H7 (cell line): ENCODE results near the gene SIRT3. TPM values are rescaled to one million over a fixed set of nuclear protein-coding genes. Genes with fewer than 3 reads are reported as not detected.

Source experiments
- DNase-seq: peaks from one replicate; pipeline ENCODE4 v3.0.0; 2012
- H3K27me3 ChIP-seq: 2 replicates; pipeline ENCODE4 v1.6.0; 2011; ENCODE audit warnings: mild to moderate bottlenecking, low read length; ENCODE audit not compliant: control insufficient read depth, insufficient read depth
- H3K36me3 ChIP-seq: replicated peaks from 2 replicates; pipeline ENCODE4 v1.5.1; 2011; ENCODE audit warnings: low read length; ENCODE audit not compliant: control insufficient read depth, insufficient read depth
- H3K4me3 ChIP-seq: 2 replicates; pipeline ENCODE4 v1.5.1; 2011; ENCODE audit warnings: low read depth, mild to moderate bottlenecking, control low read depth, low read length, moderate library complexity; ENCODE audit not compliant: insufficient read depth
- total RNA-seq: library from RNA; depleted of rRNA; stranded (reverse); fragments of >200 nt; shearing (Covaris generic); gene quantifications from 2 replicates; pipeline ENCODE4 v1.2.3, GENCODE V29; 2014

SIRT3 gene
- total RNA-seq, 1 experiment from 2014 or later = 10.7 TPM

DNA sequence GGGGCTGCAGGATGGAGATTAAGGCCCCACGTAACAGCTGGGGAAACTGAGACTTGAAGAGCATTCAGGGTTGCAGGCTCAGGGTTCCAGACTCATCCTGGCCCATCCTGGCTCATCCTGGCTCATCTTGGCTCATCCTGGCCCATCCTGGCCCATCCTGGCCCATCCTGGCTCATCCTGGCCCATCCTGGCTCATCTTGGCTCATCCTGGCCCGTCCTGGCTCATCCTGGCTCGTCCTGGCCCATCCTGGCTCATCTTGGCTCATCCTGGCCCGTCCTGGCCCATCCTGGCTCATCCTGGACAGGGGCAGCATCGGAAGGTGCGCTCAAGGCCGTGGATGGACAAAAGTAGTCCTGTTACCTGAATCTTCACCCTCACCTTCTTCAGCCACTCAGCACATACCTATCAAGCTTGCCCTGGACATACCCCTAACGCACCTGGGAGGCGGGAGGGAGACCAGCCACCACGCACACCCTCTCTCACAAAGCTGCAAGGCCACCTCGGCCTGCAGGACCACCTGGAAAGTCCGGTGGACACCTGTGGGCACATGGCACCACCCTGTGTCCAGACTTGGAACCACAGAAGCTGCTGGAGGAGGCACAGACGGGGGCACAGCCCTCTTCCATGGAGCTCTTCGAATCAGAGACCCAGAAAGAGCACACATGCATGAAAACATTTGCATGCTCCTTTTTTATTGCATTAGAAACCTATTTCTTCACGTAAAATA lies 21.8 kb upstream of the SIRT3 start:
- no peaks in the 10 kb centered on the region for H3K27me3 ChIP-seq
- H3K4me3 ChIP-seq = no peak overlapping the region
- H3K36me3 ChIP-seq = peaks cover 3% of the 10 kb centered on the region
- DNase-seq = no peak

DNA sequence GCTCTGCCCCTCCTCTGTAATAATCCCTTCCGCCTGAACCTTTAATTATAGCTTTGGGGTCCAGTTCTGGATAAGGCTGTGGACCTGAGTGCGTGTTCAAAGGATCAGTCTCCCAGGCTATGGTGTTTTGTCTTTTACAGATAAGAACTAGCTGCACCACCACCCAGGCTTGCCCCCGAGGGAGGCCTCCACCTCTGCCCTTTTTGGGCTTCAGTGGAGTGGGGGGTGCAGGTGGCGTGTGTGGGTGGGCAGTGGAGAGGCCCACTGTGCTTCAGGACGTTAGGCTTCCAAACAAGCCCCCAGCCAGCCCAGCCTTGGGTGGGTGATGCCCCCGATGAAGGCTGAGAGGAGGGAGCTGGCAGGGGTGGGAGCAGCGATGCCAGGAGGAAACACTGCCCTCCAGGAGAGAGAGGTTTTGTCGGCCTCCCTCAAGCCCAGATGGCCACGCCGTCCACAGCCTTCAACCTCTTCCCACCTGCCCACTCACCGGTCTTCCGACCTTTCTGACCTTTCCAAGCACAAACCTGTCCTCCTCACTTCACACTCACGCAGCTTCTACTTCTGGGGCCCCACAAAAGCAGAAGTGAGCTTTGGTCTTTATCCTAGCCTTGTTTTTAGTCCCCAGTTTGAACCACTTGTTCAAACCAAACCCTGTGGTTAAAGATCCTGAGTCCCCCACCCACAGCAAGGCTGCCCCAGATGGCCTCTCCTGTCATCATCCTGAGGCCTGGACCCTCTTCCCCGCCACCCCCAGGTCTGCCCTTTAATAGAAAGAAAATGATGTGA lies 21.0 kb upstream of the SIRT3 start:
- no peaks in the 10 kb centered on the region for H3K27me3 ChIP-seq

DNA sequence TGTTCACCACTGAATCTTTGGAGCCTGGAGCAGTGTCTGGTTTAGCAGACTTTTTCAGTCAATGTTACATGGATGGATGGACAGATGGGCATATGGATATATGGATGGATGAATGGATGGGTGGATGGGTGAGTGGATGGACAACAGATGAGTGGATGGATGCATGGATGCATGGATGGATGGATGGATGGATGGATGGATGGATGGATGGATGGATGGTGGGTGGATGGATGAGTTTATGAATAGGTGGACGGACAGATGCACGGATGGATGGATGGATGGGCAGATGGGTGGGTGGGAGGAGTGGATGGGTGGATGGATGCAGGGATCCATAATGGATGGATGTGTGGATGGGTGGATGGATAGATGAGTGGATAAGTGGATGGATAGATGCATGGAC lies 19.7 kb upstream of the SIRT3 start:
- DNase-seq = no peak
- H3K27me3 ChIP-seq = no peaks in the 10 kb centered on the region
- peaks cover 14% of the 10 kb centered on the region for H3K36me3 ChIP-seq
- H3K4me3 ChIP-seq = no peak overlapping the region

More for the DNA sequence above, 21.0 kb upstream of the SIRT3 start:
- Histone ChIP-seq H3K36me3 (peaks cover 6% of the 10 kb centered on the region), H3K4me3 (no peak overlapping the region)
- no peak for DNase-seq

DNA sequence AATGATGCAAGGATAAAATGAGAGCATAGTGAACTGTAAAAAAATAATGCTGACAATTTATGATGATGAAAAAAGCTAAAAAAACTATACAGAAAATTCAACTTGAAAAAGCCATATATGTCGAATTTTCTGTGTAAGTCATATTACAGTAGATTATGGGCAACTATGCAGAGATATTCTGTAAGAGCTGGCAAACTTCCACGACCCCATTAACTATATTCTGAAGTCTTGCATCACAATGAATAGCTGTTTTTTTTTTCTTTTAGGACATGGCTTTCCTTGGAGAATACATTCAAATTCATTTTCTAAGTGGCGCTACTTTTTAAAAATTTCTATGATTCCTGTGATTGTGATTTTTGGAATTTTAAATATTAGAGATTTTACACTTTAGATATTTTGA lies 19.0 kb upstream of the SIRT3 start:
- peaks cover 14% of the 10 kb centered on the region for H3K36me3 ChIP-seq
- DNase-seq = no peak
- H3K27me3 ChIP-seq = no peaks in the 10 kb centered on the region
- no peak overlapping the region for H3K4me3 ChIP-seq

DNA sequence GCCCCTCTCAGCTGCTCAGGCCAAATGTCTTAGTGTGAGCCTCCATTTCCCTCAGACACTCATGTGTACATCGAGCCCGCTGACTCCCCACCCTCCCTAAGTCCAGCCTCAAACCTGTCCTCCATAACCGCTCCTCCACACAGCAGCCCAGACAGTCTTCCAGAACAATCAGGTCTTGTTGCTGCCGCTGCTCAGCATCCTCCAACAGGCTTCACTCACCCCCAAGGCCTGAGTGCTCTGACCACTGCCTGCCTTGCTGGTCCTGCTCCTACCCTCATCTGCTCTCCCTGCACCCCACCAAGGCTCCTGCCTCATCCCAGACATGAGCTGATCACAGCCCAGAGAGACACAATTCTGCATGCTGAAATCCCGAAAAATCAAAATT lies 17.7 kb upstream of the SIRT3 start:
- Histone ChIP-seq H3K4me3 (no peak overlapping the region), H3K36me3 (peaks cover 19% of the 10 kb centered on the region), H3K27me3 (no peaks in the 10 kb centered on the region)
- DNase-seq = no peak

DNA sequence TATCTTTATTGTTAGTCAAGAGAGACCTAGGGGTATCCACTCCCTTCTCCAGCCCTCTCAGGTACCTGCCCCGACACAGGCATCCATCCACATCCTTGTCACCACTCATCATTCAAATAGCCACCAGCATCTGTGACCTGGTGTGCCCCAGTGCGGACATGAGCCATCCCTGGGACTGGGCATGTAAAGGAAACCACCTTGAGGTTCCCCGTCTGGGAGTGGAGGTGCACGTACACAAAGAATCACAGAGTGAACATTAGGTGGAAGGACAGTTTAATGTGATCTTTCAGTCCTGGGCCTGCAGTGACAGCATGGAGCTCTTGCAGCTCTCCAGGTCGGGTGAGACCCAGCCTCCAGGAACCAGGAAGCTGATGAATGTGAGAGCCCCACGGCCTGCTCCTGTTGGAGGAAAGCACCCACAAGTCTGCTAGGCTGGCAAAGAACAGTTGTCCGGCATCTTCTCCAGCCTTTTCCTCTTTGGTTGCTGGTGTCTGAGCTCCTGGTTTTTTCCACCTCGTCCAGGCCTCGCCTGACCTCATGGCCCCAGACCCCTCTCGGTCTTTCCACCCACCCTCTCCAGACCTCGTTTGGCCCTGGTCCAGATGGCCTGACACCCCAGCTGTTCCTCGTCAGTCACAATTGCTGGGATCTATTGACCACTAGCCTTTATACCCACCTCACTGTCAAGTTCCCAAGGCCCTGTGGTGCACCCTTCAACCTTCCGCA lies 17.2 kb upstream of the SIRT3 start:
- no peaks in the 10 kb centered on the region for H3K27me3 ChIP-seq
- no peak overlapping the region for H3K4me3 ChIP-seq
- peaks cover 22% of the 10 kb centered on the region for H3K36me3 ChIP-seq
- DNase-seq = no peak

DNA sequence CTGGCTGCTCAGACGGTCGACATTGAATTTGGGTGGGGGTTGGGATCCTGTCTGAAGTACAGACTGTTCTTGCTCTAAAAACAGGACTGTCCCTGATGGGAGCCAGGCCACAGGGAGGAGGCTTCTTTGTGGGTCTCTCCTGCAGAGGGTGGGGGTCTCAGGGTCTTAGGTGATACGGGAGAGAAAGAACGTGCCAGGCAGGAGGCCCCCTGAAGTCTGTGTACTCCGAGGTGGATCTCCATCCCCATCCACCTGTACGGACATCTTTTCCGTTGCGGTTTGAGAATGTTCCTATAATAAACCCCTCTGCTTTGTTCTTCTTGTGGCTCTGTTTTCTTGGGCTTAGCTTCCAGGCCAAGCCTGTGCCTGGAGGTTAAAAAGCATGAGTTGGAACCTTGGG lies 16.5 kb upstream of the SIRT3 start:
- Histone ChIP-seq H3K4me3 (no peak overlapping the region), H3K27me3 (no peaks in the 10 kb centered on the region), H3K36me3 (peaks cover 24% of the 10 kb centered on the region)
- DNase-seq = no peak

DNA sequence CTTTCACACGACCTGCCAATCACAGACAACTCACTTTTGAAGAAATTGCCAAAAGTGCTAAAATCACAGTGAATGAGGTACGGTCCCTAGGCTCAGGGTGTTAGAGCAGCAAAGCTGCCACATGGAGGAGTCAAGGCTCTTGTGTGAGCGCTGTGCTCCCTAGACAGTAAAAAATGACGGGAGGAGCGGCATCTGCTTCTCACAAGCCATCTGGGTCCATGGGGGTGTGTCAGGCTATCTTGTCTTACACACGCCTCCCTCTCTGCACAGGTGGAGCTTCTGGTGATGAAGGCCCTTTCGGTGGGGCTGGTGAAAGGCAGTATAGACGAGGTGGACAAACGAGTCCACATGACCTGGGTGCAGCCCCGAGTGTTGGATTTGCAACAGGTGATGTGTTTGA lies 15.4 kb upstream of the SIRT3 start:
- no peak overlapping the region for H3K4me3 ChIP-seq
- H3K27me3 ChIP-seq = no peaks in the 10 kb centered on the region
- no peak for DNase-seq
- peaks cover 28% of the 10 kb centered on the region for H3K36me3 ChIP-seq

DNA sequence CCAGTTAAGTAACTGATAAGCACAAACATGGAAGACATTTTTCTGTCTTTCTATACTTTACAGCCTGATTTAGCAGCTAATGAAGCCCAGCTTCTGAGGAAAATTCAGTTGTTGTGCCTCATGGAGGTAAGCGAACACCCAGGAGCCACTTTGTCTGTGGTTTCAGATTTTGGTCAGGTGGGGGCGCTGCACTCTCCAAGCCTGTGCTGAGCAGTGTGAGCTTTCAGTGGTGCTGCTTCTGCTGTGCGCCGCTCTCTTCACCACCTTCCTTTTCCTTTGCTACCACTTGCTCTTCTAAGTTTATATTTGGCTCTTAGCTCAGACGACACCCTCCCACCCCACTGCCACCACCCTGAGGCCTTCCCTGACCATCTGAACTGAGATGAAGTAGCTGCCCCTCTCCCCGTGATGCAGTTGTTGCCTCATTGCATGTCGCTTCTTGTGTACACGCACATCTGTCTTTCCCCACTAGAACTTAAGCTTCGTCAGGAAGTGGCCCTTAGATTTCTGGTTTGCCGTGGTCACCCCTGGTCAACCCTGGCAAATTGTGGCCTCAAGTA lies 14.7 kb upstream of the SIRT3 start:
- Histone ChIP-seq H3K36me3 (peaks cover 28% of the 10 kb centered on the region), H3K4me3 (no peak overlapping the region)
- peak; percentile 83 for DNase-seq

DNA sequence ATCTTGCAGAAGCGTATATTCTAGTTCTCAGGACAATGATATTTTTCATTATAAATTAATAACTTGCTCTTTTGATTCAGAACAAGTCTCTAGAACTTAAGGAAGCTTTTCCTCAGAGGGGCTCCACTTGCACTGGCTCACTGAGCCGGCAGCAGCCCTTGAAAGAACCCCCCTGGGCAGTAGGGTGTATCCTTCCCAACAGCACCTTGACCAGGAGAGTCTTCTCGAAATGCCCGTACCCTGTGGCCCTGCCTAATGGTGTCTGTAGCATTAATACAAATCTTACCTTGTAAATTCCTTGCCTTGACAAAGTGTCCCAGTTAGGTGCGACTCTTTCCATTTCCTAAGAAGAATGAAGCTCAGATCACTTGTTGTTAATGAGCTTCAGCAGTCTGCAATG lies 14.1 kb upstream of the SIRT3 start:
- H3K4me3 ChIP-seq = no peak overlapping the region
- no peak for DNase-seq
- peaks cover 30% of the 10 kb centered on the region for H3K36me3 ChIP-seq
- H3K27me3 ChIP-seq = no peaks in the 10 kb centered on the region

More for the DNA sequence above, 14.7 kb upstream of the SIRT3 start:
- H3K27me3 ChIP-seq = no peaks in the 10 kb centered on the region

DNA sequence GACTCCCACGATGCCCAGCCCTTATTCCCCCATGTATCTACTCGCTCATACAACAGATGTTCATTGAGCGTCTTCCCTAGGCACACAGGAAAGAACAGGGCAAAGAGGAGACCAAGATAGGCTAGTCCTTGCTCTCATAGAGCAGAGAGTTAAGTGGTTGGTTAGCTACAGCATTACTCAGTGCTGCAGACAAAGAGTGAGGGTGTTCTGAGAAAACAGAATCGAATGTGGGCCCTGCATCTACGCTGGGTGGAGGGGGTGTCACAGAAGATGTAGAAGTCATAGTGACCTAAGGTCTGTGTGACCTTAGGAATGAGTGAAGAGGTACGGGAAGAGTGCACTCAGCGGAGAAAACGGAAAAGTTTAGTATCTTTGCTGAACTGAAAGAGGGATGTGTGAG lies 12.9 kb upstream of the SIRT3 start:
- Histone ChIP-seq H3K36me3 (peaks cover 35% of the 10 kb centered on the region), H3K27me3 (no peaks in the 10 kb centered on the region), H3K4me3 (no peak overlapping the region)
- DNase-seq = no peak

DNA sequence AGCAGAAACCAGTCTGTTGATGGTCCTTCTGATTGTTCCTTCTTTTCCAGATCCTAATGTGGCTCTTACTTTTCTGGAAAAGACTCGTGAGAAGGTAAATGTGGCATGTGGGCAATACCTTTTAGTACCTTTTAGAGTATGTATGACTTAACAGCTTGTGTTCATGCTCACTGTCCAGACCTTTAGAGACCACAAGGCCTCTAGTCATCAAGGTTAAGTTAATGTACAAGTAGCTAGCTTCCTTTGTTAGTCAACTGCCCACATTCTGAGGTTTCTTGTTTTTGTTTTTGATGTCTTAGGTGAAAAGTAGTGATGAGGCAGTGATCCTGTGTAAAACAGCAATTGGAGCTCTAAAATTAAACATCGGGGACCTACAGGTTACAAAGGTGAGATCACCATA lies 8.2 kb upstream of the SIRT3 start:
- Histone ChIP-seq H3K4me3 (no peak overlapping the region), H3K27me3 (no peaks in the 10 kb centered on the region), H3K36me3 (peaks cover 23% of the 10 kb centered on the region)
- no peak for DNase-seq

DNA sequence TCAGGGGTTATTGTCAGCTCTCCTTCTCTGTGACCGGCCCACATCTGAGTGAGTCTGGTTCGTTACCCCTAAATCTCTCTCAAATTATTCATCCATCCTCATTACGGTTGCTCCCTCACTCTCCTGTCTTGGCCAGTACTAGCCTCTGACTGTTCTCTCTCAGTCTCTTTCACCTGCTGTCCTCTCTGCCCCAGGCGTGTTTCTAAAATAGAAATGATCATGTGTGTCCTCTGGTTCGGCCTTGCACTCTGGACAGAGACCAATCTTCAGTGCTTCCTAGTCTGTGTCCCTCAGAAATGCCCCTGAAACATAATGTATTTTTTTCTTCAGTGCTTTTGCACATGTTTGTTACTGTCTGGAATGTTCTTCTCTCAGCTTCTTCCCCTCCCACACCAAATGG lies 5.5 kb upstream of the SIRT3 start:
- Histone ChIP-seq H3K36me3 (peaks cover 11% of the 10 kb centered on the region), H3K4me3 (no peak overlapping the region)
- DNase-seq = no peak

DNA sequence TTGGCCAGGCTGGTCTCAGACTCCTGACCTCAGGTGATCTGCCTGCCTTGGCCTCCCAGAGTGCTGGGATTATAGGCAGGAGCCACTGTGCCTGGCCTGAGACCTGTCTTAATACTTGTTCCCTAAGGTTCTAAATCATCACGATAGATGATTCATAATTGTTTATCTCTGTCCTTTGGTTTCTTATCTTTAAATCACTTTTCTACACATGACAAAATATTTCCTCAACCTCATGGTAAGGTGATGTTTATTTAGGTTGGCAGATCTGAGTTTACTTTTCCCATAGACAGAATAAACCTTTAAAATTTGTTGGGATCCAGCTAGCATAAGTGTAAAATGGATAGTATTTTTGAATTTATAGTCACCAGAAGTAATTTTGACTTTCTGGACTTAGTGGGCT lies 4.2 kb upstream of the SIRT3 start:
- Histone ChIP-seq H3K27me3 (no peaks in the 10 kb centered on the region), H3K4me3 (no peak overlapping the region), H3K36me3 (peaks cover 9% of the 10 kb centered on the region)
- DNase-seq = no peak

More for the DNA sequence above, 5.5 kb upstream of the SIRT3 start:
- H3K27me3 ChIP-seq = no peaks in the 10 kb centered on the region
